ENCODE results near the gene PNMT. TPM values are rescaled to one million over a fixed set of nuclear protein-coding genes. Genes with fewer than 3 reads are reported as not detected.

PNMT gene
- polyA plus RNA-seq, 3 donors: 1.2 to 3.2 (median 2.1) TPM

DNA sequence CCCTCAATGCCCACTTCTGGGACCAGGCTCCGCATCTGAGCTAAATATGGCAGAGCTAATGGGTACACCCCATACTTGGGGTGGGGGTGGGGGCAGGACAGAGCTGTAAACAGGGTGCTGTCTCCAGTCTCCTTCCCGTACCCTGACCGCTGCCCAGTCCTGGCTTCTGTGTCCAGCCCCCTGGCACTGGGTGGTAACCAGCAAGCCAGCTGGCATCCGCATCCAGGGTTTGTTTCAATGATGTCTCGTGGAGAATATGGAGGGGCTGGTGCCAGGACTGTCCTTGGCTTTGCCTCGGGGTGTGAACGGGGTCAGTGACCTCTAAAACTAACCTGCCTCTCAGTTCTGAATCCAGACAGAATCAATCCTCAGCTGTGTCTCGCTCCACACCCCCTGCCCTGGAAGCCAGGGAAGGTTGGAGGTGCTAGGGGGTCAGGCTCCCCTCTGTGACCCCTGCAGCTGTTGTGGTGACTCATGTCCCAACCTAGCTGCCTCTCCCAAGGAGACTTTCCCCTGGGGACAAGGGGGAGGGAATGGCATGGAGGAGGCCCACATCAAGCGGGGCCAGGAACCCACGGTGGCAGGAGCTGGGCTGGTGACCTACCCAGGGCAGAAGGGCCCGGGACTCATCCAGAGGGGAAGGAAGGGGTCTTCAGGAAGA is 1.5 kb upstream of the PNMT start:
- DNase-seq (ENCODE audit: low read depth in 3 of 3, low spot score in 2 of 3): no peak

GRCh38 chr17:39667262-39667944 is 850 bp upstream of the PNMT start:
- DNase-seq (ENCODE audit: low read depth in 3 of 3, low spot score in 2 of 3): no peak

- no peak for DNase-seq (ENCODE audit: low read depth in 3 of 3, low spot score in 2 of 3)
Observed at GRCh38 chr17:39669897-39670735, 1.9 kb downstream of the PNMT start.

DNA sequence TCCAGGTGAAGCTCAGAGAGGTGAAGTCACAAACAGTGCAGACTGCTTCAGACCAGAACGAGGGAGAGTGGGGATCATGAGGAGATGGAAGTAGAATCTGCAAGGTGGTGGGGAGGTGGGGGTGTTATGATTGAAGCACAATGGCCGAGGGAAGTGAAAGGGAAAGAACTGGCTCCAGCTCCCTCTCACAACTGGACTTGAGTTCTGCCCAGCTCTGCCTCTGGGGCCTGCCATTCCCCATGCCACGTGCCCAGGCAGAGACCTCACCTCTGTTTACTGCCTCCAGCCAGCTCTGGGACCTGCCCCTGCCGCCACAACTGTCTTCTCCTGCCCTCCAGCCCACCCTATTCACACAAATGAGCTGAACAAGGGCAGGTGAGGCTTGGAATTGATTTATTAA is 2.5 kb downstream of the PNMT start:
- no peak for DNase-seq (ENCODE audit: low read depth in 3 of 3, low spot score in 2 of 3)

GRCh38 chr17:39671651-39672521 is 3.6 kb downstream of the PNMT start:
- DNase-seq (ENCODE audit: low read depth in 3 of 3, low spot score in 2 of 3): no peak

- no peak for DNase-seq (ENCODE audit: low read depth in 3 of 3, low spot score in 2 of 3)
Observed at GRCh38 chr17:39672522-39673334, 4.5 kb downstream of the PNMT start.

DNA sequence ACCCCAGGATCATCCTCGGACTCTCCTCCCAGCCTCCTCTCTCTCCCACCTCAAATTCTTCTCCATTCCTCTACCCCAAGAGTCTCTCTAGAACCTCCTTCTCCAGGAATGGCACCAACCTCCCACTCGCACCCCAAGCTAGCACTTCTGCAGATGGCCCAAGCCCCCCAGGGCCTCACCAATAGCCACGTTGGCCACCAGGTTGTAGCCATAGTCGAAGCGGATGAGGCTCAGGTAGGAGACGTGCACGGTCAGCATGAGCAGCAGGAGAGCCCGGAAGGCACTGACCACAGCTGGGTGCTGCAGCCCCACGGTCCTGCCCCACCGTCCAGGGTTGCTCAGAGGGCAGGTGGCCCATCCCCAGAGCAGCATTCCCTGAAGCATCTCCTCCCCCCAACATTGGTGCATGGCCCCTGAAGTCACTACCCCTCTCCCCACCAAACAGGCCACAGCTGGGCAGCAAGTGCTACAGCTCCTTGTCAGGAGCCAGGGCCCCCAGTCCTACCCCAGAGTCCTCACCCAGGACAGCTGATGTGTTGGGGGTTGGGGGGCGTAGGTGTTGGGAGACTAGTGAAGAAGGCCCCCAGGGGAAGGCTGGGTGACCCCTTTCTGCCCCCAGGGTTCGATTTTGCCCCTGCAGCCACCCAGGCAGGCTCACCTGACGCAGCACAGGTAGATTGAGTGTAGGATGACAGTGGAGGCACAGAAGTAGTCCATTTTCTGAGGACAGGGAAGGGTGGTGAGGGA is 5.3 kb downstream of the PNMT start:
- no peak for DNase-seq (ENCODE audit: low read depth in 3 of 3, low spot score in 2 of 3)

DNA sequence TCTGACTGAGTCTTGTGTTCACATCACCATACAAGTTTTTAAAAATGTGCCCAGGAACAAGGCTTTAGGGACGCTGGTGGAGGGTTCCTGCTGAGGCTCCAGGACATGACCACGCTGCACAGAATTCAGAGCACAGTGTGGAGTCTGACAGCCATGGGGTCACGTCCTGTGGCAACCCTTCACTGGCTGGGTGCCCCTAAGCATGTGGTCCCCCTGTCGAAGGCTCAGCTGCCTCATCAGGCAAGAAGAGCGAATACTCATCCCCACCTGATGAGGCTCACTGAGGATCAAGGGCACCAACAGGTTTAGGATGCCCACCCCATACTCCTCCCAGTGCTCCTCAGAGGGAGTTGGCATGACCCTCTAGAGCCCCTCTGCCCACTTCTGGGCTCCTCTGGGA is 5.9 kb downstream of the PNMT start:
- DNase-seq (ENCODE audit: low read depth in 3 of 3, low spot score in 2 of 3): no peak

GRCh38 chr17:39674702-39675389 is 6.6 kb downstream of the PNMT start:
- no peak for DNase-seq (ENCODE audit: low read depth in 3 of 3, low spot score in 2 of 3)

DNA sequence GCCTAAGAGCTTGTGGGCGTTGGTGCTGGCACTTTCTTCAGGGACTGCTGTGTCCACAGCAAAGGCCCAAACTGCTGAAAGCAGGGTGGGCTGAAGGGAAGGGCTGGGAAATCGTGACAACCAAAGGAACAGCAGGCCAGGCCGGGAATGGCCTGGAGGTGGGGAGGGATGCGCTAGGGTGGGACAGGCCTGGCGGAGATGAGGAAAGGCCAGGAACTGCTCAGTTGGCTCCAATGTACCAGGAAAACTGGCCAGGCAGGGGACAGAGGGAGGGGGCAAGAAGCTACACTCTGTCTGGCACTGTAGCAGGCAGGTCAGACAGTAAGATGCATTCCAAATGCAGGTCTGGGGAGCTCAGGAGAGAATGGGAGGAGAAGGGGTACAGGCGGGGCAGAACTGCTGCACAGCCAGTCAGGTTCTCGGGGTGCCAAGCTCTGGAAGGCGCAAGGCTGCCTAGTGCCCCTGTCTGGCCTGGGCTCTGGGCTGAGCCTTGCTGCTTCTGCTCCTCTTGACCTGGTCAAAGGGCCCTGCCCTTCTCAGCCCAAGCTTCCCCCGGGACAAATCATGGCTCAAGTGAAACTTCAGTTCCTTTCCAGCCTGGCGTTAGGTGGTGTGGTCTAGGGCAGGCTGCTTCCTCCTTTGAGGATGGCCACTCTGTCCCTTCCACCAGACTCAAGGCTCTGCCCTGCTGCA is 7.3 kb downstream of the PNMT start:
- no peak for DNase-seq (ENCODE audit: low read depth in 3 of 3, low spot score in 2 of 3)

- DNase-seq (ENCODE audit: low read depth in 3 of 3, low spot score in 2 of 3): no peak
Observed at GRCh38 chr17:39676198-39676819, 8.1 kb downstream of the PNMT start.

DNA sequence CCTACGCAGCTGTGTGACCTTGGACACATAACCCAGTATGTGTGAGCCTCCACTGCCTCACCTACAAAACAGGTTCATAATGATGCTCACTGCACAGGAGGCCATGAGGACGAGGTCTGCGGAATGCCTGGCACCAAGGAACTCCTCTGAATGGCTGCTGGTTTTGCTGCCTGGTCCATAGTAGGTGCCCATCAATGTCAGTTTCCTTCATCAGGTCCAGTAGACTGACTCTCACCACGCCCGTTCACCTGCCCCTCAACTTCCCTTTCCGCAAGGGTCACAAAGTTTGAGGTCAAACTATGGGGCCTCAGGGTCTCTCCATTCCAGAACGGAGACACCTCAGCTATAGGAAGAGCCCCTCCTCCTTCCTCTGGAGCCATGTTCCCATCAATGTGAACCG is 8.8 kb downstream of the PNMT start:
- no peak for DNase-seq (ENCODE audit: low read depth in 3 of 3, low spot score in 2 of 3)

DNA sequence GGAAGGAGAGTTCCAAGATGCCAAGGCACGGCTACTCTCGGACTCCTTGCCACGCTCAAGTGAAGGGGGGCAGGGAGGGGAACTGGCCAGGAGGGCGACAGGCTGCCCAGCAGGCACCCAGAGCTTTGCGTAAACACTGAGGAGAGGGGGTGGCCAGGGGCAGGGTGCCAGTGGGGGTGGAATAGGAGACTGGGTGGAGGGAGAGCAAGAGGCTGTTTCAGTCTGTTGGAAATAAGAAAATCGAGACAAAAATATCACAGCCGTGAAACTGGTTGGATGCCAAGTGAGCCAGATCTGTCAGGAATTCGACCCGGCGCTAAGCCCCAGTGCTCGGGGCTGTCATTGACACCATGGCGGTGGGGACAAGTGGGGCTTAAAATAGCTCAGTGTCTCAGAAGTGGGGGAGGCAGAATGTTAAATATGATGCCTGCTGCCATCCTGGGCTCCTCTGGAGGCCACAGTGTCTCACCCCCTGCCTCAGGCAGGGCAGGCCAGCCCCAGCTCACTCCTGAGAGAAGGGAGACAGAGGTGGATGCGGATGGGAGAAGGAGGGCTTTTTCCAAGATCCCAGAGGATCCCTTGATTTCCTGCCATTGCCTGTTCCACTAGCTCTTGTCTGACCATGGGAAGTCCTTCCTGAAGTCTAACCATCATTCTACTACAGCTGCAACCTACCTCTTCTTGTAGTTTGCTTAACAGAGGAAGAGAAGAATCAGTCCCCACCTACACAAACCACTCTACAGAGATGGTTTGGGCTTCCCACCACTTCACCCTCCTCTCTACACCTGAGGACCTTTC is 9.5 kb downstream of the PNMT start:
- DNase-seq (ENCODE audit: low read depth in 3 of 3, low spot score in 2 of 3): no peak

GRCh38 chr17:39678340-39679116 is 10.3 kb downstream of the PNMT start:
- no peak for DNase-seq (ENCODE audit: low read depth in 3 of 3, low spot score in 2 of 3)

DNA sequence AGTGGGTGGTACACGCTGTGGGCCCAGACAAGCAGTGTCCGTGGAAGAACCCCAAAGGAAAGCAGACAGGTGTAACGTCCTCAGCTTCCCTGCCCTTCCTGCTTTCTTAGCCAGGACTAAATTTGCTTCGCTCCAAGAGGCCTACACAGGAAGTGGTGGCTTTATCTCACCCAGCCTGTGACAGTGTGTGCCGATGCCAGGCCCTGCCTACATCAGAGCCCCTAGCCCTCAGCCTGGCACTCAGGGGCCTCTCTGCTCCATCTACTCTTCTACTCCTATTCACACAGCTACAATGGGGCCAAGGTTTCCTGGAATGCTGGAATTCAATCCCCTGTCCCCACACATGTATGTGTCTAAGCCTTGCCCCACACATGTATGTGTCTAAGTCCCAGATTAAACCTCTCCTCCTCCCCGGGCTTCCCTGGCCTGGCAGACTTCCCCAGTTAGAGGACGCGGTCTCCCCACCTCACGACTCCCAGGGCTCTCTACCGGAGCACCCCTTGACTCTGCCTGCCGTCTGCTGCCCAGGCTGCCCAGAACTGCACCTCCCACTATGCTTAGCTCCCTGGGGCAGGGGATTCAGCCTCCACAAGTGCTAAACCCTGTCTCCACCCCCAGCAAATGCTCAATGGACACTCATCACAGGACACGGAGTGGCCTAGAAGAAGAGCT is 11.4 kb downstream of the PNMT start:
- DNase-seq (ENCODE audit: low read depth in 3 of 3, low spot score in 2 of 3): no peak
